CD4-positive, alpha-beta T cell treated with Interleukin-4 for 1 hour (primary cell): ENCODE measurements around the gene AAR2.

ENCODE experiments used
- DNase-seq, 2 donors: peaks; one replicate each; pipeline ENCODE4 v3.0.0-alpha.2; 2020 to 2022

AAR2 gene

DNA sequence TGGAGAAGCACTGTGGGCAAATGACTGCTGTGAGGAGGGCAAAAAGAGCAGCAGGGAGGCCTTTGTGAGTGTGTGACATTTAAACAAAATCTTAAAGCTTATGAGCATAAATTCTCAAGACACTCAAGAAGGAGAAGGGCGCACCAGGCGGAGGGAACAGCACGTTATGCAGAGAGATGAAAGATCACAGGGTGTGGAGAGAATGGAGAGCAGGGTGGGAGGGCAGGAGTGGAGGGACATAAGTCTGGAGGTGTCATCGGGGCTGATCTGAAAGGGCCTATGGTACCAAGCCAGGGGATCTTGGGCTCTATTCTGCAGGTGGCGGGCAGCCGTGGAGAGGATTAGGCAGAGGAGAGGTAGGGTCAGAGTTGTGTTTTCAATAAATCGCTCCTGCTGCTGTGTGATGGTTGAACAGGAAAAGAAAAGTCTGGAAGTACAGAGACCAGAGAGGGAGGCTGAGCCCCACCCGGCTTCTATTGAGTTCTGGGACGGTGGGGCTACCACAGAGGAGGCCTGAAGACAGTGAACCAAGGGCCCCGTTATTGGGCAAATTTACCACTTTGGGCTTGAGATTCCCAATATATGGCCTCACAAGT is 45.6 kb downstream of the AAR2 start:
- DNase-seq: no peak

- no peak for DNase-seq
Measured at GRCh38 chr20:36284751-36285150, 48.5 kb downstream of the AAR2 start.

DNA sequence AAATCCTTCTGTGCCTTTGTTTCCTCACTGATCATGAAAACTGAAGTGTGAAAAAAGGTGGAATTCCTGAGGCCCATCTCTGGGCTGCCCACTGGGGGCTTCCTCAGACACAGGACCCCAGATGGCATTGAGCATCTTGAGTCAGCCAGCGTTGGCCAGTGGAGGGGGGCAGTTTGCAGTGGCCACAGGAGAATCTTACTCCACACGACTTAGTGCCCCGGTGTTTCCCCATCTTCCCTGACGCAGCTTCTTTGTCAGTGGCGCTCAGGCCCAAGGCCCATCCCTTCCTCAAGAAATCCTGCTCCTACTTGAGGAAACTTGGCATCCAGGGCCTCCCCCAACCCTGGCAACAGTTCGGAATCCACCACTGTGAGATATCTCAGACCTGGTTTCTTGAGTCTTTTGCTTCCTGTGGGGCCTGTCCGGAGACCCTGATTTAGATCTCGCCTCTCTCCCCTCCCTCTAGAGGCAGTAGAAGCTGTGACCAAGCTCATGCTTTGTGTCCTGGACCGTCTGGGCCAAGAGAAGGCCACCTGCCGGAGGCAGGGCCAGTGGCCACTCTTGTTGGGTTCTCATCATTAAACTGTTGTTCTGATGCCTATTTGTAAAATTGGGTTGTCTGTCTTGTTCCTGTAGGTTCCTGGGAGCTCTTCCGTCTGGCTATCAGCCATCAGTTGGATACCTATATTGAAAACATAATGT is 49.6 kb downstream of the AAR2 start:
- no peak for DNase-seq

- no peak for DNase-seq
Measured at GRCh38 chr20:36297656-36298055, 61.4 kb downstream of the AAR2 start.

DNA sequence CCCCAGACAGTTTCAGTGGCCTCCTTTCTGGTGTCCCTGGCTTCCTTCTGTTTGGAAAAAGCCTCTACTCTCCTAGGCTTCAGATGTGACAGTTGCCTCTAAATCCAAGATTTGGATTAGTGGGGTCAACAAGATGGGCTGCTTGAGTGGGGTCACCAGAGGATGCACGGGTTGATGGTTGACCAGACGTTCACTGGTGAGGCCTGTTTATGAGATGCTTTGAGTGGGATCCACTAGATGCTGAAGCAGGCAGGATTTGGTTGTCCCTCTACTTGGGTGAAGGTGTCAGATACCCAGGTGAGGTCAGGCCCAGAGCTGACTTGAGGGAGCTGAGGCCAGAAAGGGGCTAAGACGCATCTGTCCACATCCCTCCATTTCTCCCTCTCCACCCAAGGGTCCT is 61.8 kb downstream of the AAR2 start:
- DNase-seq: no peak

- no peak for DNase-seq
Measured at GRCh38 chr20:36298795-36299339, 62.6 kb downstream of the AAR2 start.

GRCh38 chr20:36299459-36299858 is 63.2 kb downstream of the AAR2 start:
- DNase-seq: no peak

- no peak for DNase-seq
Measured at GRCh38 chr20:36301359-36302119, 65.3 kb downstream of the AAR2 start.

DNA sequence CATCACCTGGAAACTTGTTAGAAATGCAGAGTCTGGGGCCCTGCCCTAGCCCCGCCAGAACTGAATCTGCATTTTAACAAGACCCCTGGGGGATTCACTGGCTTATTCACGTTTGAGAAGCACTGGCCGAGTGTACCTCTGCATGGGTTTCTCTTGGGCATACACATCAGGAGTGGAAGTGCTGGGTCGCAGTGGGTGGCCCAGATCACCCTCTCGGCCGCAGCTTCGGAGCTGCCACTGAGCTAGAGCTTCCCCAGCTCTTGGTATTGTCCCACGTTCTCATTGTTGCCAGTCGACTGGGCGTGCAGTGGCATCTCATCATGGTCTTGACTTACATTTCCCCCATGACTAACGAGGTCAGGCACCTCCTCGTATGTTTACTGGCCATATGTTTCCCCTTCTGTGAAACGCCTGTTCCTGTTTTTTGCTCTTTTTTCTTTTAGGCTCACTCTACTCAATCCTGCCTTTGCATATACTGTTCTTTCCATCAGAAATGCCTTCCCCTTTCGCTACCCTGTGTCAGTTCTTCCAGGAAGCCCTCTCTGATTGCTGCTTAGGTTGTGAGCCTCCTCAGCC is 66.8 kb downstream of the AAR2 start:
- DNase-seq: no peak

GRCh38 chr20:36303831-36304230 is 67.6 kb downstream of the AAR2 start:
- DNase-seq: no peak

DNA sequence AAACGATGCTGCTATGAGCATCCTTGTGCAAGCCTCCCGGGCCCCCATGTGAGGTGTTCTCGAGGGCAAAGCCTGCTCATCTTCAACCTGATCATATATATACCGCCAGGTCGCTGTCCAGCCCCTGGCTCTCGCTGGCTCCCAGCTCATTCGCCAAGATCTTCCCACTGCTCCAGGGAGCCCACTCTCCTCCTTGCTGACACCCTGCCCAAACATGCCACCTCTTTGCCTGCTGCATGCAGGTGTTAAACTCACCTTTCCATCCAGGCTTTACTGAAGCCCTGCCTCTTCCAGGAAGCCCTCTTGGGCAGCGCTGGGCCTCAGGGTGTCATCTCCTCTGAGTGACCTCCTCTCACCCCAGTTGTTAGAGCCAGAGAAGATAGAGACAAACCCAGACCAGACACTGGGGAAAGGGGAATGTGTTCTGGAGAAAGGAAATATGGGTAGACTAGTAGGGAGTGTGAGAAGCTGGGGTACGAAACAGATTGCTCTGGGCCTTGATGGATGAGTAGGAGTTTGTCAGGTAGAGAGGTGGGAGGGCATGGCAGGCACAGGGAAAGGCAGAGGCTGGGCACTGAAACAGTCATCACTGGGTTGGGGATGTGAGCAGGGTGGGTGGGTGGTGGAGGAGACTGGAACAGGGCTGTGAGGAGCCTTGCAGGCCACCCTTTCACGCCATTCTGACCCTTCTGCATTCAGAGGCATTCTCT is 68.7 kb downstream of the AAR2 start:
- no peak for DNase-seq

DNA sequence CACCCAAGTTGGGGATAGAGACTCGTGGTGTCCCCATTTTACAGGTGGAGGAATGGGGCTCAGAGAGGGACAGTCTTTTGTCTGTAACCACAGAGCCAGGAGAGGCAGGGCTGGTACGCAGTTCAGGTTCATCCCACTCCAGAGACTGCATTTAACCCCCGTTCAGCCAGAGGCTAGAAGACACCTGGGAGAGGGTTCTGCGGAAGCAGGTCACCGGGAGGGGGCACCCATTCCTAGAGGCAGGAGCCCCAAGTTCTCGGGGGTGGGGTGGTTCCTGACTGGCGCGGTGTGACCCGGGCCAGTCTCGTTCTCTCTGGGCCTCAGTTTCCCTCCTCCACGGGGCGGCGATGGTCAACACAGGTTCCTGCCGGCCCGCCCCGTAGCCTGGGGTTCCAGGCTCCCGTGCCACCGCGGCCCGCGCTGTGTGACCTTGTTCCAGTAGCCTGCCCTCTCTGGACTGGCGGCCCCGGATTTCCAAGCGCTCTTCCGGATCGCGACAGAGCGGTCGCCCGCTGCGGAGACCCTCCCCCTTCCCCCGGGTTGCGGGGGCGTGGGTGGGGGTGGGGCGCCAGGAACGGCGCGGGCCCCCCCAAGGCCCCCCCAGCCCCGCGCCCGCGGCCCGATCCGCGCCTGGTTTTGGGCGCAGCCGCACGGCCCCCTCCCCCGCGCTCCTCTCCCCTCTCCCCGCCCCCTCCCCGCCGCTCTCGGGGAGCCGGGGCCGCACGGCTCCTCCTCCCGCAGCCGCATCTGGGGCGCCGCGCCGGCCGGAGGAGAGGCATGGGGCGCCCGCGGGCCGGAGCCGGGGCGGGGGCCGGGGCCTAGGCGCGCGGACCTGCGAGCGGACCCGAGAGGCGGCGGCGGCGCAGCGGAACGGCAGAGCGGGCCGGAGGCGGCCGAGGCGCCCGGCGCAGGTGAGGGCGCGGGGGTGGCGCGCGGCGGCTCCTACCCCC is 69.6 kb downstream of the AAR2 start, which contains the start of gene DLGAP4:
Gene DLGAP4, plus strand, starts transcription at position 738 of the 950 bp plus-strand sequence. CDS start 125,379 bp downstream, outside the sequence.
- no peak for DNase-seq
